Measurements from ENCODE around the gene OXTR. TPM values are rescaled to one million over a fixed set of nuclear protein-coding genes. Genes with fewer than 3 reads are reported as not detected.

OXTR gene
- polyA plus RNA-seq, 1 donor (not counting 4 experiments of a cell fraction or from before 2014, with no cell fraction given), result 0.16 TPM

GRCh38 chr3:8732413-8732812, 37.0 kb downstream of the OXTR start:
- Histone ChIP-seq H4K20me1 (ENCODE audit: control insufficient read depth, extremely low read depth, insufficient read depth, low read length) (no peaks in the 10 kb centered on the region), H3K9me1 (ENCODE audit: control insufficient read depth, extremely low read depth, insufficient read depth, low read length) (no peaks in the 10 kb centered on the region), H3K79me2 (ENCODE audit: control insufficient read depth, insufficient read depth, low read length) (no peaks in the 10 kb centered on the region), H3K27ac (ENCODE audit: control insufficient read depth, insufficient read depth, low read length) (no peak overlapping the region), H3K36me3 (ENCODE audit: control insufficient read depth in 2 of 2, extremely low read depth in 1 of 2, insufficient read depth in 2 of 2, low read length in 2 of 2) (no peaks in the 10 kb centered on the region), H3K9me3 (ENCODE audit: control insufficient read depth, low read depth, low read length) (no peaks in the 10 kb centered on the region), H3K4me3 (ENCODE audit: control insufficient read depth in 2 of 3, extremely low read depth in 1 of 3, insufficient read depth in 2 of 3, low read depth in 1 of 3, low read length in 3 of 3) (no peak overlapping the region), H3K27me3 (ENCODE audit: control insufficient read depth, extremely low read depth, insufficient read depth, low read length) (no peaks in the 10 kb centered on the region), H3K4me1 (ENCODE audit: control insufficient read depth, extremely low read depth, insufficient read depth, low read length) (peaks cover 4% of the 10 kb centered on the region), H3K4me2 (ENCODE audit: control insufficient read depth, extremely low read depth, insufficient read depth, low read depth, low read length) (no peak overlapping the region), H2AFZ (ENCODE audit: control insufficient read depth, low read length) (no peak overlapping the region), H3K9ac (ENCODE audit: control insufficient read depth, extremely low read depth, insufficient read depth, low read length) (no peak overlapping the region)
- DNase-seq (ENCODE audit: low read depth, low spot score) (no peak), FAIRE-seq (no peak)
- TF ChIP-seq EZH2 (IDR thresholded peaks at IDR 0.05; ENCODE audit: low read length) (no peak), CTCF (optimal IDR thresholded peaks at IDR 0.05 in 1 of 3, IDR thresholded peaks at IDR 0.05 in 1 of 3, conservative IDR thresholded peaks at IDR 0.05 in 1 of 3; ENCODE audit: extremely low read depth in 1 of 3, insufficient read depth in 2 of 3, low read length in 3 of 3) (no peak)
- dilution Hi-C loops (cut with MboI; ENCODE audit: extremely low pct_ligation_motif_present, low sequenced_read_pairs), result no loop called here

GRCh38 chr3:8730656-8731055, 38.8 kb downstream of the OXTR start:
- H3K79me2 ChIP-seq (ENCODE audit: control insufficient read depth, insufficient read depth, low read length), result no peaks in the 10 kb centered on the region
- H3K4me3 ChIP-seq (ENCODE audit: control insufficient read depth in 2 of 3, extremely low read depth in 1 of 3, insufficient read depth in 2 of 3, low read depth in 1 of 3, low read length in 3 of 3), result no peak overlapping the region
- no peaks in the 10 kb centered on the region for H3K9me1 ChIP-seq (ENCODE audit: control insufficient read depth, extremely low read depth, insufficient read depth, low read length)
- H3K9me3 ChIP-seq (ENCODE audit: control insufficient read depth, low read depth, low read length), result no peaks in the 10 kb centered on the region
- peaks cover 4% of the 10 kb centered on the region for H3K4me1 ChIP-seq (ENCODE audit: control insufficient read depth, extremely low read depth, insufficient read depth, low read length)
- H4K20me1 ChIP-seq (ENCODE audit: control insufficient read depth, extremely low read depth, insufficient read depth, low read length), result no peaks in the 10 kb centered on the region
- no peak overlapping the region for H3K27ac ChIP-seq (ENCODE audit: control insufficient read depth, insufficient read depth, low read length)
- TF ChIP-seq EZH2 (IDR thresholded peaks at IDR 0.05; ENCODE audit: low read length) (no peak), CTCF (optimal IDR thresholded peaks at IDR 0.05 in 1 of 3, IDR thresholded peaks at IDR 0.05 in 1 of 3, conservative IDR thresholded peaks at IDR 0.05 in 1 of 3; ENCODE audit: extremely low read depth in 1 of 3, insufficient read depth in 2 of 3, low read length in 3 of 3) (no peak)
- FAIRE-seq (no peak), DNase-seq (ENCODE audit: low read depth, low spot score) (no peak)
- H3K27me3 ChIP-seq (ENCODE audit: control insufficient read depth, extremely low read depth, insufficient read depth, low read length), result no peaks in the 10 kb centered on the region
- no peak overlapping the region for H2AFZ ChIP-seq (ENCODE audit: control insufficient read depth, low read length)
- dilution Hi-C loops (cut with MboI; ENCODE audit: extremely low pct_ligation_motif_present, low sequenced_read_pairs), result no loop called here
- no peak overlapping the region for H3K4me2 ChIP-seq (ENCODE audit: control insufficient read depth, extremely low read depth, insufficient read depth, low read depth, low read length)
- no peaks in the 10 kb centered on the region for H3K36me3 ChIP-seq (ENCODE audit: control insufficient read depth in 2 of 2, extremely low read depth in 1 of 2, insufficient read depth in 2 of 2, low read length in 2 of 2)
- no peak overlapping the region for H3K9ac ChIP-seq (ENCODE audit: control insufficient read depth, extremely low read depth, insufficient read depth, low read length)
